GM21360 (cell line): ENCODE data around the gene CKMT2.
"Not testable (repeated sequence)": the region's sequence is repeated elsewhere in the genome, so short reads cannot be mapped to it uniquely, and the experiment has no call there.

Experiments
- ATAC-seq: cut with Tn5 transposase; IDR thresholded peaks from one replicate; pipeline ENCODE4 v1.9.1; 2021; ENCODE audit warnings: mild to moderate bottlenecking, moderate library complexity; ENCODE audit not compliant: unreplicated experiment

CKMT2 gene

GRCh38 chr5:81249240-81249639, 16.1 kb downstream of the CKMT2 start:
- ATAC-seq, result no peak

GRCh38 chr5:81250004-81250403, 16.9 kb downstream of the CKMT2 start:
- no peak for ATAC-seq

GRCh38 chr5:81251922-81252321, 18.8 kb downstream of the CKMT2 start:
- ATAC-seq, result no peak

GRCh38 chr5:81252904-81253303, 19.8 kb downstream of the CKMT2 start:
- ATAC-seq, result no peak

- ATAC-seq, result no peak
Observed at GRCh38 chr5:81253875-81254274, 20.8 kb downstream of the CKMT2 start.

- no peak for ATAC-seq
Observed at GRCh38 chr5:81254886-81255559, 21.9 kb downstream of the CKMT2 start.

GRCh38 chr5:81256766-81257165, 23.6 kb downstream of the CKMT2 start:
- ATAC-seq, result no peak

GRCh38 chr5:81262796-81263195, 29.7 kb downstream of the CKMT2 start:
- not testable (repeated sequence) for ATAC-seq

GRCh38 chr5:81265101-81265500, 32.0 kb downstream of the CKMT2 start:
- ATAC-seq, result no peak

- ATAC-seq, result no peak
Observed at GRCh38 chr5:81268521-81269196, 35.5 kb downstream of the CKMT2 start.

- no peak for ATAC-seq
Observed at GRCh38 chr5:81269751-81270393, 36.8 kb downstream of the CKMT2 start.

GRCh38 chr5:81270394-81271027, 37.4 kb downstream of the CKMT2 start:
- ATAC-seq, result not testable (repeated sequence)

- no peak for ATAC-seq
Observed at GRCh38 chr5:81283976-81284375, 50.9 kb downstream of the CKMT2 start.

GRCh38 chr5:81286059-81286617, 53.0 kb downstream of the CKMT2 start:
- no peak for ATAC-seq

GRCh38 chr5:81288021-81288433, 54.9 kb downstream of the CKMT2 start:
- ATAC-seq, result no peak

GRCh38 chr5:81290146-81290545, 57.0 kb downstream of the CKMT2 start:
- ATAC-seq, result no peak

- ATAC-seq, result no peak
Observed at GRCh38 chr5:81292130-81292529, 59.0 kb downstream of the CKMT2 start.

- ATAC-seq, result not testable (repeated sequence)
Observed at GRCh38 chr5:81294021-81294420, 60.9 kb downstream of the CKMT2 start.

- ATAC-seq, result no peak
Observed at GRCh38 chr5:81297531-81297930, 64.4 kb downstream of the CKMT2 start.

GRCh38 chr5:81300921-81301270, 67.8 kb downstream of the CKMT2 start:
- ATAC-seq, result no peak

- peak; percentile 94 for ATAC-seq
Observed at GRCh38 chr5:81301271-81302015, 68.3 kb downstream of the CKMT2 start, which contains the start of gene ZCCHC9. Gene ZCCHC9 (plus strand): TSS chr5:81301587. CDS start chr5:81304758, 3,171 bp downstream.
